T-helper 9 cell (primary cell): ENCODE measurements around the gene ADCY4.

Experiments
- DNase-seq: peaks from one replicate; pipeline ENCODE4 v3.0.0-alpha.2; 2020

Gene ADCY4

DNA sequence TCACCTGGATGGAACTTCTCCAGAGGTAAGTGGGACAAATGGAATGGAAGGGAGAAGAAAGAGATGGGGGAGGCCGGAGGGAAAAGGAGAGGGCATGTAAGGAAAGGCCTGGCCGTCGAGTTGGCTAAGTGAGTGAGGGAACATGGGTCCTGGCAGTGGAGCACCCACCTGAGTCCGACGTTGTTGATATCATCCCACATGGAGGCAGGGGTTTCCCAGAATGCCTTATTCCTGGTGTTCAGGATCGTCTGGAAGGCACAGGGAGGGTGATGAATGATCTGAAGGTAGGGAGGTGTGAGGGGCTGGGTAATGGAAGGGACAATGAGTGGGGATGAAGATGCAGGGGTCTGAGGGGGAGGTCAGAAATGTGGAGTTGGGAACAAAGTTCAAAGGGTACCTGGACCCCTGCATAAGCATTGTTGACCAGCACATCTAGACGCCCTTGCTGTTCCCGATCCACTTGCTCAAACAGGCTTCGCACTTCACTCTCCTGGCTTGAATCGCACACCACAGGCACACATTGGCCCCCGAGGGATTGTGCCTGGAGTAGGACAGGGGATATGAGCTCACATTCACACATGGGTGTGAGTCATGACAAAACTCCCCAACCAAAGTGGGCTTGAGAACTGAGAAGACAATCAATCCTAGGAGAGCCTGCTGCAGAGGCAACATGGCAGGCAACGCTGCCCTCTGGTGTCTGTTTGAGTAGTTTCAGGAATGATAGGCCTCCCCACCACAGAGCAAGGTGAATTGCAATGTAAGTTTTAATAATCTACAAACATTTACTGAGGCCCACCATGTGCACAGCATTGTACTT lies 38.3 kb downstream of the ADCY4 start:
- DNase-seq: peak; percentile 52

DNA sequence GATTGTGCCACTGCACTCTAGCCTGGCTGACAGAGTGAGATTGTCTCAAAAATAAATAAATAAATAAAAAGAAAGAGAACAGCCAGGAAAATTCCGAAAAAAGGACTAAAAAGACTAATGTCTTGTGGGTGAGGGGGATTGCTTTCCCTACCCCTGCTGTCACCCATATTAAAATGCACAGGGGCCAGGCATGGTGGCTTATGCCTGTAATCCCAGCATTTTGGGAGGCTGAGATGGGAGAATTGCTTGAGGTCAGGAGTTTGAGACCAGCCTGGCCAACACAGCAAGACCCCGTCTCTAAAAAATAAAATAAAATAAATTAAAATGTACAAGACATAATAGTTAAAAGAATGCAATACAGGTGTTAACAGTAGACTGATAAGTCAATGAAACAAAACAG lies 41.3 kb downstream of the ADCY4 start:
- no peak for DNase-seq

DNA sequence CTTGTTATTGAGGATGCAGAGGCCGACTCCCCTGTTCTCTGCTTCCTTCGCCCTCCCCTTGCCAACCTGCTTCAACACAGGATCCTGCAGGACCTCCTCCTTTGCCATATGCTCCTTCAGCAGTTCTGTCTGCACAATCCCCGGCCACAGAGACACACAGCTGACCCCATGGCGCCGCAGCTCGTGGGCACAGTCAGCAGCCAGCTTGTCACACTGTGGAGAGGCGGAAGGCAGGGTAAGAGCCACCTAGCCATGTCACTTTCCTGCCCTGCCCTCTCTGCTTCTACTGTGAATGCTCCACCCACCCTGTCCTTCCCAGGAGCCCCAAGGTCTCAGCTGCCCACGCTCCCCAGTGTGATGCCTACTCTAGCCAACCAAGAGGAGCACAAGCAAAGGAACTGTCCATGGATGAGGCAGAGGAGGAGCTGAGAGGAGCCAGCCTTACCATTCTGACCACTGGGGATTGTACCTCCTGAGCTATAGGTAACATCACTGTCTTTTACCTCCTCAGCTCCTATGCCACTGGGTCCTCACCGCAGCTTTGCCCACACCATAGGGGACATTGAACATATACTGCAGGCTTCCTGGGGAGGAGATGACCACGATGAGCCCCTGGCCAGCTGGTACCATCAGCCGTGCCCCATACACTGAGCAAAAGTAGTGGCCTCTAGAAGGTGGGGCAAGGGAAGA lies 42.6 kb downstream of the ADCY4 start:
- no peak for DNase-seq

DNA sequence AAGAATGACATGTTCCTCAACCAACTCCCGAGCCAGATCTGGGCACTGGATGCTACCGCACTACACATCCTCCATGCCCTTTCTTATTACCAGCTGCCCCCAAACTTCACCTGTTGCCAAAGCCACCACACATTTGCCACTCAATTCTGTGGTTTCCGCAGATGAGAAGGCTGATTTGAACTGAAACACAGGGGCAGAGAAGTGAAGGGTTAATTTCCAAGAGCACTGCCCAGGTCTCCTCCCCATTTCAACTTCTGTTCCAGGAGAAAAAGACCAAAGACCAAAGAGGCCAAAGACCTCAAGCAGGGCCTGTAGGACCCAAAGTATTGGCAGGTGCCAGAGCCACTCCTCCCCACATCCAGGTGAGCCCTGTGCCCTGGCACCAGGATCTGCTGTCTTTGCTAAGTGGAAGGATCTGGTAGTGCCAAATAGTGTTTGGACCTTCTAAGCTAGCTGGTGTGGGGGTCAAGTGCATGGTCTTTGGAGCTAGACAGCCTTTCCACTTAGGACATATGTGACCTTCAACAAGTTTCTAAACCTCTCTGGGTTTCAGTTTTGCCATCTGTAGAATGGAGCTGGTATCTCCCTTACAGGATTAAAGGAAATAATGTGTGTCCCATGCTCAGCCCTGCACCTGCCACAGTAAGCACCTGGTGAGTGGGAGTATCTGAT lies 43.3 kb downstream of the ADCY4 start:
- DNase-seq: no peak

DNA sequence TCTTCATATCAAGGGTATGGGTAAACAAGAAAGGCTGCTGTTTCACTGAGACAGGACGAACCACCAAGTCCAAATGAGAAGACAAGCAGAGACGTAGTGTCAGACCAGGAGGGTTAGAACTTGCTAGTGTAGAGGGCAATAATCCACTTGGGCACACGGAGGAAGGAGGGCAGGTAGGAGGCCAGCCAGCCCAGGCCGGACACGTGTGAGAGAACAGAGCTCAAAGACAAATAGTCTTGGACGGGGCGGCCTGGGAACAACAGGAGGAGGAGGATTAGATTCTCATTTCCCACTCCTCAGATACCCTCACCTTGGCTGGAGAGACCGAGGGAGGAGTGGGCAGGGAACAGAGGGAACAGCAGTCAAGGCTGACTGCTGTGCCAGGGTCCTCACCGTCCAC lies 44.1 kb downstream of the ADCY4 start:
- DNase-seq: no peak

DNA sequence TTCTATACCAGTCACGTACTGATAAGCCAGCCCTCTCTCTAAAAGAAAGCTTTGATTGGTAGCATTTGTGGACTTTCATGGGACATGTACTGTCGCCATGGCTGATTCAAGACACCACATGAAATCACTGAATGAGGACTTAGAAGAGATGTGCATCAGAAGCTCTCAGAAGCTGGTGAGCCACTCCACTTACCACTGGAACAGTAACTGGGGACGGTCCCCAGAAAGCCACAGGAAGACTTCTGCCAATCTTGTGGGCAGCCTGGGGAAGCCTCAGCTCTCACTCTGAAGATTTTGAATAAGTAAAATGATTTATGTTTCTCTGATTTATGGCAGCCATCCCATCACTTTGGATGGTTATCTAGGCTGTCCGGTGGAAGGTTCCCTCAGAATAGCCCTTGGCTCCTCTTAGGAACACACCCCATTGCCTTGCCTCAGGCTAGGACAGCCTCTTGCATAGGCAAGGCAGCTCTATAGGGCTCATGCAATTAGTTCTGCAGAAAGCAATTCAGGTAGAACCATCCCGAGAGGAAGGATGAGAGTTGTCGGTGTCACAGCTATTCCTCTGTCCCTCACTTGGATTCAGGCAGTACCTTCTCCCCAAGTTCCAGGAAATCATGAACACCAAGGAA lies 45.1 kb downstream of the ADCY4 start:
- DNase-seq: no peak

DNA sequence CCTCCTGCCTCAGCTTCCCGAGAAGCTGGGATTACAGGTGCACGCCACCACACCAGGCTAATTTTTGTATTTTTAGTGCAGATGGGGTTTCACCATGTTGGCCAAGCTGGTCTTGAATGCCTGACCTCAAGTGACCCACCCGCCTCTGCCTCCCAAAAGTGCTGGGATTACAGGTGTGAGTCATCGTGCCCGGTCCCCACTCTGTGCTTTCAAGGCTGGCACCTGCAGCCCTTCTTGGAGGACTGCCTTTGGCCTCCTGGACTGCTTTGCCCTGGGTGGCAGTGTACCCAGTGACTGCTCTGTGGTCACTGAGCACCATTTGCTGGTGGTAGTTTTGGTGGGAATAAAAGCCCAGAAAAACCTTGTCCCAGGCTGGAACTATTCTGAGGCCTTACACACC lies 47.9 kb downstream of the ADCY4 start:
- DNase-seq: no peak

DNA sequence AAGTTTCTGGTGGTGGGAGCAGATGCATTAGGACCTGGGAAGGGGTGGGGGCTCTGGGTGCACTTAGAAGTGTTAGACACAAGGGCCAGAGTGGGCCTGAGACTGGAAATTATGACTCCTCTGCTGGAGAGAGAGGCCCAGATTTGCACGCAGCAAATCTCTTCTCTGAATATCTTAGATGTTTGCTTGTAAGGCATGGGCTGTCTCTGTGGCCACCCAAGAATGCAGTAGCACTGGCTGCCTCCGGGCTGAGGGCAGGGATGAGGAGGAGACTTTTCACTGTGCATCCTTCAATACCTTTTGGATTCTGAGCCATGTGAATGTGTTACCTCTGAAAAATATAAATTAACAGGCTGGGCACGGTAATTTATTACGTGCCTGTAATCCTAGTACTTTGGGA lies 49.5 kb downstream of the ADCY4 start:
- DNase-seq: no peak

DNA sequence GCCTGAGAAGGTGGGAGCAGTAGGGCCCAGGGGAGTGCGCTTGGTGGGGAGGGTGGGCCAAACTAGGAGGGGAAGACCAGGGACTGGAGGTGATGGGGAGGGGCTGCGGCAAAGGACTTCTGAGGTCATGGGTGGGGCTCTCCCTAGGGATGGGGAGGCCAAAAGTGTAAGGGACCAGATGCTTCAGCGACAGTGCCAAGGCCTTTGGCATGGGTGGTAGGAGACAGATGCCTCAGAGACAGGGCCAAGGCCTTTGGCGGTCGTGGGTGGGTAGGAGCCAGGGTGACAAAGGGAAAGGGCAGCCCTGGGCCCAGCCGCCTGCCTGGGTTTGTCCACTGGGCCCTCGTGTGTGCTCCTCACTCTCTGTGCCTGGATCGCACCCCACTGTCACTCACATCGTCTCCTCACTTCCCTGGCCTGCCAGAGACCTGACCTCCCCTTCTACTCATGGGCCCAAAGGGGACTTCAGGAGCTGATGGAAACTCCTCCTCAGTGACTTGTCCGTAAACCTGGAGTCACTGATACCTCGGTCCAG lies 50.3 kb downstream of the ADCY4 start:
- DNase-seq: no peak

DNA sequence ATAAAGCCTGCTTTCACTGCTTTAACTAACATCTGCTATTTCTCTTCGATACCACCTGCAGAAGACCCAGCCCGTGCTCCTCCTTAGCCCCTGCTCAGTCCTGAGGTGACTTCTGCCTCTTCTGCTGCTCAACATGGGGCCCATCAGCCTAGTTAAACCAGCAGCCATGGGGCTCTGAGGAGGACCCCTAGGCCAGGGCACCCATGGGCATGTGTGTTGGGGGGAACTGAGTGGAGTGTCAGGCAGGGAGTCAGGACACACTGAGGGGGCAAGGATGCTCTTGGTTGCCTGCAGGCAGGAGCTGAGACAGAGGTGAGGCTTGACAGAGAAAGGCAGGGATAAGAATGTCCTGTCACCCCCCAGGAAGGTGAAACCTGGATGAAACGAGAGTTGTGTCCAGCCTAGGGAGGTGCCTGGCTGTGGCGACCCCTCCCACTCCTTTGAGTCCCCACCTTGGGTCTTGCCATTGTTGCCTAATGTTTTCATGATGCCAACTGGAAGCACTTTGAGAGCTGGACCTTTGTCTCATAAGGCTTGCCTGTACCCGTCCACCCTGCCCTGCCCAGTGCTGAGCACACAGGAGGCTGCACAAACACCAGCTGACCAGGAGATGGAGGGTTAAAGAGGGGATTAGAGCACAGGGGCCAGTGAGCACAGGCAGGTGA lies 50.9 kb downstream of the ADCY4 start:
- DNase-seq: no peak

DNA sequence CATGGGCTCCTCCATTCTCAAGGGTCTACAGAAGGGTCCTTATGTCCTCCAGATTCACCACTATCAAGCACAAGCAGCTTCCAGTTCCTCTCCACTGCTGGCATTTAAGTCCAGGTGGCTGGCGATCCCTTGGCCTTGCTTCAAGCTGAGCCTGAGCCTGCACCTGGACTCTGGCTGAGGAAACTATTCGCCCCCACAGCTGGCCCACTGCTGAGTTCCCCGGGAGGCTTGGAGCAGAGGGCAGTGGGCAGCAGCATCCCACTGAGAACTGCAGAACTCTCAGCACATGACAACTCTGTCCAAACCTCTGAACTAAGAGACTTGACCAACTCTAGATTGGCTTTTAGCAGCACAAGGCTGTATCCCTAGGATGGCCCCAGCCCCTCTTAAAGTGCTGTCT lies 52.1 kb downstream of the ADCY4 start:
- no peak for DNase-seq

DNA sequence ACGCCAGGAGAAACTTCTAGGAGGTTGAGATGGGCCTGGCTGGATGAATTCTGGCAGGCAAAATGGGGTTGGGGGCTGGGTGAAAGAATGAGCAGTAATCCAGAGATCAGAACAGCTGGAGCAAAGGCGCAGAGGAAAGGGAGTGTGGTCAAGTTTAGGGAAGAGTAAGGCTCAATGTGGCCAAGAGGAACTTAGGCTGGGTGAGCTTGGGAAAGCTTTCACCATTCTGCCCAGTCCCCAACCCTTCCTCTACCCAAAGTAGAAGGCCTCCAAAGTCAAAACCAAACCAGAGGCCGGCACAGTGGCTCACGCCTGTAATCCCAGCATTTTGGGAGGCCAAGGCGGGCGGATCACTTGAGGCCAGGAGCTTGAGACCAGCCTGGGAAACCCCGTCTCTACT lies 53.2 kb downstream of the ADCY4 start:
- no peak for DNase-seq

DNA sequence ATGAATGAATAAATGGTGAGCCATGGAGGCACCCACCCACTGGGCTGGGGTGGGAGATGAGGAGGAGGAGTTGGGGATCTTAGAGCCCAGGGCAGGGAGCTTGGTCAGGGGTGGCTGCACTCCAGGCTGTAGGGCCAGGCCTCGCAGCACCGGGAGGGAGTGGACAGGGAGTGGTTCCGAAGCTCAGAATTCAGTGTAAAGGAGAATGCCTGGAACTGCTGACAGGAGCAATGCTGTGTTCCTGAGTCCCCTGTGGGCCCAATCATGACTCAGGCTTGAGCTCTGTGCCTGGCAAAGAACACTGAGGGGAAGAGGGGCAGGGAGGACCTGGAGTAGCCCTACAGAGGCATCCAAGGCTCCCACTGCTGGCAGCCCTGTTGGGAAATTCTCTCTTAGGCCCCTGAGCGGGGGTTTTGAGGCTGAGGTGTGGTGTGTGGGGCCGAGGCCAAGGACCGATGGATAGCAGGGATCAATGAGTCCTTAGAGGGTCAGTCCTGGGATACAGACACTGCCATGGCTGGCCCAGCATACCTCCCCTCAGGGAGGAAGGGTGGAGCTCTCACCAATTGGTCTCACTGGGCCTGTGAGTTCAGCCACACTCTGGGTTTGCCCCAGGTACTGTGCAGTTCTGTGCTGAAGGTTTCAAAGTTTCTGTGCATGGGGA lies 53.9 kb downstream of the ADCY4 start:
- no peak for DNase-seq

DNA sequence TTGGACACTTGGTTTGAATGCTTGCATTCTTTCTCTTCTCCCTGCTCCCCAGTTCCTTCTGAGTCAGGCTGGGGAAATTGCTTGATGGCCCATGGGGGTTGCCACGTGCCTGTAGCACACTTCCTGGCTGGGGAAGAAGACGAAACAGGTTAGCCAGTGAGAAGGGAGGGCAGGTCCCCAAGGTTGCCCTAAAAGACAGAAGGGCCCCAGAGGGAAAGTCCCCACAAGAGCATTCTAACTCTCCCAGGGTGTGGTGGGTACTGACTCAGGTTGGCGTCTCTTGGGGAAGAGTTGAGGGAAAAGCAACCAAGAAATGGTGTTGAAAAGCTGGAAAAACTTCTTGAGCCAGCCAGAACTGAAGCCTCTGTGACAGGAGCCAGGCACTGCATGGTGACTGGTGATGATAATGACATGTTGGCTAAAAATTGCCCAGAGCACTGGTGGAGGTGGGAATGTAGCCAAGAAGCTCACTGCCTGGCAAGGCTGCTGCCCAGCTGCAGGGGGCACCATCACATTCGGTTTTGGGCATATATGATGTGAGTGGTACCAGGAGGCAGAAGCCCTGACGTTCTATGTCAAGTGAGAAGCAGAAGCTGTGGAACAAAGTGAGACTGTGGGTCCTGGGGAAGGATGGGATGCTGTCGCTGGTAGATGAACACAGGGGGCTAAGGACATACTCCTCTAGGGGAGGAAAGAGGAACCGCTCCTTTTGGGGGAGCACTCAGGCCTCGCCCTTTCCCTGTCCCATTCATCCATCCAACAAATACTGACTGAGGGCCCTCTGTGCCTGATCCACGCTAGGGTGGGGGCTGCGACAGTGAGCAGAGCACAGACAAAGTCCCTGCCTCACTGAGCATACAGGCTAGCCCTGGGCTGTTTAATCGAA lies 55.3 kb downstream of the ADCY4 start:
- no peak for DNase-seq

DNA sequence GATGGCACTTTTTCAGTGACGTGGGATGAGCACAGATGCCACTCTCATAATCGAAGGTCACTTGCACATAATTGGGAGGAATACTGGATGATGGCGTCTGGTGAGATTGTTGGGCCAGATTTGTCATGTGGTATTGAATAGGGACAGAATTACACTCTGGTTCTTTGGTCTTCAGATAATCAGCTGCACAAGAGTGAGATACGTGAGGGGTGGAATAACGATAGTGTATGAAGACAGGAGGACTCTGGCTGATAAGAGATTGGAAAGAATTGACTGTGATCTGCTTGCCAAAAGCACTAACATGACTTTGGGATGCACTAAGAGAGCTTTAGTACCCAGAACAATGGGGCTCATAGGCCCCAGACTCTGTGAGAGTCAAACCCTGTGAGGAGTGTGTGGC lies 56.4 kb downstream of the ADCY4 start:
- no peak for DNase-seq

DNA sequence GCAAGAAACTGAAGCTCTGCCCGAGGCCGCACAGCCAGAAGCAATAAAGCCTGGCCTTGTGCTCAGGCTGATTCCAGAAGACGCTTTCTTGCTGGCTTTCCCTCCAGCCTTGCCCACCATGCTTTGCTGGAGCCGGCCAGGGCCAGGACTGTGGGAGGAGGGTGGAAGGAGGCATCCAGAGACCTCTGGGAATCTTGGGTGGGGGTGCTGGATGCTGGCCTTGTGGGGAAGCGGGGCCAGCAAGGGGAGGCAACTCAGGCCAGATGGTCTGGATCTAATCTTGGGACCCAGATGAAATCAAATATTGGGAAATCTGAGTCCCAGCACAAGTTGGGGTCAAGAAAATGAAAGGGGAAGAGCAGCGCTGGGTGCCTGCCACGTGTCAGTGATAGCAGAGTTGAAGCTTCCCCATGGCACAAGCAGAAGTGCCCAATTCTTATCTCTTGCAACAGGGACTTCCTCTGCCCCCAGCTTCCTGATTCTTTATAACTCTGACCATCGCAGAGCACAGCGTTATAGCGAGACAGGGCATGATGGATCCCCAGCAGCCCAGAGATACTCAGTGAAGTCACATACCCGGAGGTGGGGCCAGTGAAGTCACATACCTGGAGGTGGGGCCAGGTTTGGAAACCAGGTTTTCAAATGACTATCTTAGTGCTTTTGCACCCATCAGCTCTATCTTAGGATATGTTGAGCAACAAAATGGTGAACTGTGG lies 57.1 kb downstream of the ADCY4 start:
- no peak for DNase-seq

DNA sequence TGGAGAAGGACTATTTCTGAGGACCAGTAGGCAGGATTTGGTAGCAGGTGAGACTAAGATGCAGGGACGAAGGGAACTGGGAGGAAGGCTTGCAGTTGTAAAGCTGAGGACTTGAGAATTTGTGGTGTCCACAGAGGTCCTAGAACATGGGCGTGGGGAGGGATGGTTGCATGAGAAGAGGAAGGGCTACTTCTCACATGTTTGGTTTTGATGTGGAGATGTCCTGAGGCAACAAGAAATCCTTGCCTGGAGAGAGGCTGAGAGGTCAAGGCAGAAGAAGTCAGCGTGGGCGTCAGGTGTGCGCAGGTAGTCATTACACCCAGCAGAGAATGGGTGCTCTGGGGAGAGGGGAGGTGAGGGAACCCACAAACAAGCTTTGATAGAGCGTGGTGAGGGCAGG lies 57.8 kb downstream of the ADCY4 start:
- no peak for DNase-seq

DNA sequence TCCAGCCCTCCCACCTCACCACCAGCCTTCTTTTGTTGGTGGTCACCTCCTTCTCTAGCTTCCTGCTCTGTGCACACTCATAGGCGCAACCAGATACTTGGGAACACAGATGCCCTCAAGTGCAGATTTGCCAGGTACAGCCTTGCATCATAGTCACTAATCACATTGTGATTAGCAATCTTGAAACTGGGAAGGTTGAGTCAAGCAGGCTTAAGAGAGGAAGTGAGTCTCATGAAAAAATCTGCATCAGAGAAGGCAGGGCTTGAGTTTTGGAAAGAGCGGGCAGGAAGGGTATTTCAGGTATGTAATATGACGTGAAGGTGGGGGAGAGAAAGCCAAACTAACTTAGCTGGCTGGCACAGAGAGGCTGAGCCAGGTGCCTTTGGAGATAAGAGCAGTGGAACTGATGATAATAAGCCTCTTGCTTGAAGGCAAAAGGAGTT lies 60.7 kb downstream of the ADCY4 start:
- DNase-seq: no peak

DNA sequence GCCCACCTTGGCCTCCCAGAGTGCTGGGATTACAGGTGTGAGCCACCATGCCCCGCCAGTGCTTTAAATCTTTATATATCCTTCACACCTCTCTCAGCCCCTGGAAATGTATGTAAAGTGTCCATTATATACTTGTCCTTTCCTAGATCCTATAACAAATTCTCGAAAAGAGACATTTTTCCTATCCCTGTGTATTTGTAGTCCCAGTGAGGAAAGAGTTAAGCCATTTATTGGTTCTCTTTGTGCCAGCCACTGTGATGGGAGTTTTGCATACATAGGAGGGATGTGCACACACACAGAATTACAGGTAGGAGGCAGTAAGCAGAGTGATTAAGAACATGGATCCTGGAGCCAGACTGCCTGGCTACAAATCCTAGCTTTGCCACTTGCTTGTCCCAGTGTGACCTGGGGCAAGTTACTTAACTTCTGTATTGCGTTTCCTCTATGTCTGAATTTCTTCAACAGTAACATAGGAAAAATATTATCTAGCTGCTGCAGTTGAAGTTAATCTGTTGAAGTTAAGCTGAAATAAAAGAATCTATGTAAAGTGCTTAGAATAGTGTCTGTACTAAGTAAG lies 61.4 kb downstream of the ADCY4 start:
- no peak for DNase-seq

DNA sequence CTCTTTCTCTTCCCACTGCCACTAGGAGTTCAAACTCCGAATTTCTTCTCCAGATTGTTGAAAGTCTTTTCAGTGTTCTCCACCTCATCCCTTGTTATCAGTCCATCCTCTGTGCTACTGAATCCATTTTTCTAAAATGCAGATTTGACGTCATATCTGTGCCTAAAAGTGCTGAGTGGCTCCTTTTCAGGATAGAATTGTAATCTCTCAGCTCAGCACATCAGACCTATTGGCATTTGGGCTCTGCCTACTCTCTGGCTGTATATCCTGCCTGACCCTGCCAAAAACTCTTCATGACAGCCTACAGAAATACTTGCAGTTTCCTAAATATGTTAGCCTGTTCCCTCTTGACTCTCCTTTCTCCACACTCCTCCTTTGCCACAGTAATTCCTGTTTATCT lies 62.4 kb downstream of the ADCY4 start:
- DNase-seq: no peak
